Measurements from ENCODE around the gene GSTM2.

GSTM2 gene

GRCh38 chr1:109719337-109719837, 51.5 kb downstream of the GSTM2 start:
- Histone ChIP-seq H3K4me3 (ENCODE audit: low read depth, low read length) (no peak overlapping the region), H3K27ac (ENCODE audit: extremely low read depth, low read depth, low read length) (no peak overlapping the region), H3K4me1 (ENCODE audit: control insufficient read depth, insufficient read depth, low read length) (no peaks in the 10 kb centered on the region), H3K36me3 (ENCODE audit: control insufficient read depth in 2 of 2, insufficient read depth in 1 of 2, low read length in 2 of 2) (no peaks in the 10 kb centered on the region), H3K9me3 (ENCODE audit: control insufficient read depth, insufficient read depth, low read depth, low read length) (no peaks in the 10 kb centered on the region)
- POLR2A ChIA-PET, result no interaction called here
- CTCF ChIA-PET, result interaction anchor here (0.7 to 2.0 kb wide), 3 partner anchors 54 to 182 kb away, joined by 3 to 4 read pairs (median 4); no protein-coding TSS in a partner anchor
- TF ChIP-seq ZNF561 (tag by site-specific recombination; IDR thresholded peaks at IDR 0.05; ENCODE audit: borderline replicate concordance) (no peak), KLF16 (tag by site-specific recombination; IDR thresholded peaks at IDR 0.05) (no peak), ZNF157 (tag by site-specific recombination; IDR thresholded peaks at IDR 0.05) (no peak), ZNF266 (tag by site-specific recombination; IDR thresholded peaks at IDR 0.05; ENCODE audit: low read depth) (no peak), ZNF629 (tag by site-specific recombination; IDR thresholded peaks at IDR 0.05) (no peak), ZNF223 (tag by site-specific recombination; IDR thresholded peaks at IDR 0.05) (no peak), OSR2 (tag by site-specific recombination; IDR thresholded peaks at IDR 0.05) (no peak), ZNF791 (tag by site-specific recombination; IDR thresholded peaks at IDR 0.05) (no peak), ZBTB49 (tag by site-specific recombination; IDR thresholded peaks at IDR 0.05; ENCODE audit: low read depth) (no peak), ZNF292 (tag by site-specific recombination; IDR thresholded peaks at IDR 0.05; ENCODE audit: borderline replicate concordance, low read depth) (no peak), ZFP69B (tag by site-specific recombination; IDR thresholded peaks at IDR 0.05) (no peak), ZNF16 (tag by site-specific recombination; IDR thresholded peaks at IDR 0.05; ENCODE audit: low read depth) (no peak), PRDM4 (tag by site-specific recombination; IDR thresholded peaks at IDR 0.05) (no peak)
- TF ChIP-seq, protein P1, sequence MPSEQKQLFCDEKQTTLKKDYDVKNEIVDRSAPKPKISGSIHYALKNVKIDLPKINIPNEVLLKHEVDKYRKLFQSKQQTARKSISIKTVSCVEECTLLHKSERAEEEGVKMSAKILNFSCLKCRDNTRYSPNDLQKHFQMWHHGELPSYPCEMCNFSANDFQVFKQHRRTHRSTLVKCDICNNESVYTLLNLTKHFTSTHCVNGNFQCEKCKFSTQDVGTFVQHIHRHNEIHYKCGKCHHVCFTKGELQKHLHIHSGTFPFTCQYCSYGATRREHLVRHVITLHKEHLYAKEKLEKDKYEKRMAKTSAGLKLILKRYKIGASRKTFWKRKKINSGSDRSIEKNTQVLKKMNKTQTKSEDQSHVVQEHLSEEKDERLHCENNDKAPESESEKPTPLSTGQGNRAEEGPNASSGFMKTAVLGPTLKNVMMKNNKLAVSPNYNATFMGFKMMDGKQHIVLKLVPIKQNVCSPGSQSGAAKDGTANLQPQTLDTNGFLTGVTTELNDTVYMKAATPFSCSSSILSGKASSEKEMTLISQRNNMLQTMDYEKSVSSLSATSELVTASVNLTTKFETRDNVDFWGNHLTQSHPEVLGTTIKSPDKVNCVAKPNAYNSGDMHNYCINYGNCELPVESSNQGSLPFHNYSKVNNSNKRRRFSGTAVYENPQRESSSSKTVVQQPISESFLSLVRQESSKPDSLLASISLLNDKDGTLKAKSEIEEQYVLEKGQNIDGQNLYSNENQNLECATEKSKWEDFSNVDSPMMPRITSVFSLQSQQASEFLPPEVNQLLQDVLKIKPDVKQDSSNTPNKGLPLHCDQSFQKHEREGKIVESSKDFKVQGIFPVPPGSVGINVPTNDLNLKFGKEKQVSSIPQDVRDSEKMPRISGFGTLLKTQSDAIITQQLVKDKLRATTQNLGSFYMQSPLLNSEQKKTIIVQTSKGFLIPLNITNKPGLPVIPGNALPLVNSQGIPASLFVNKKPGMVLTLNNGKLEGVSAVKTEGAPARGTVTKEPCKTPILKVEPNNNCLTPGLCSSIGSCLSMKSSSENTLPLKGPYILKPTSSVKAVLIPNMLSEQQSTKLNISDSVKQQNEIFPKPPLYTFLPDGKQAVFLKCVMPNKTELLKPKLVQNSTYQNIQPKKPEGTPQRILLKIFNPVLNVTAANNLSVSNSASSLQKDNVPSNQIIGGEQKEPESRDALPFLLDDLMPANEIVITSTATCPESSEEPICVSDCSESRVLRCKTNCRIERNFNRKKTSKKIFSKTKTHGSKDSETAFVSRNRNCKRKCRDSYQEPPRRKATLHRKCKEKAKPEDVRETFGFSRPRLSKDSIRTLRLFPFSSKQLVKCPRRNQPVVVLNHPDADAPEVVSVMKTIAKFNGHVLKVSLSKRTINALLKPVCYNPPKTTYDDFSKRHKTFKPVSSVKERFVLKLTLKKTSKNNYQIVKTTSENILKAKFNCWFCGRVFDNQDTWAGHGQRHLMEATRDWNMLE (tag by site-specific recombination; conservative IDR thresholded peaks at IDR 0.05; ENCODE audit: low read depth), result no peak
- TF ChIP-seq, protein P2, sequence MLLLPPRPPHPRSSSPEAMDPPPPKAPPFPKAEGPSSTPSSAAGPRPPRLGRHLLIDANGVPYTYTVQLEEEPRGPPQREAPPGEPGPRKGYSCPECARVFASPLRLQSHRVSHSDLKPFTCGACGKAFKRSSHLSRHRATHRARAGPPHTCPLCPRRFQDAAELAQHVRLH (tag by site-specific recombination; IDR thresholded peaks at IDR 0.05), result no peak
- TF ChIP-seq, protein P3, sequence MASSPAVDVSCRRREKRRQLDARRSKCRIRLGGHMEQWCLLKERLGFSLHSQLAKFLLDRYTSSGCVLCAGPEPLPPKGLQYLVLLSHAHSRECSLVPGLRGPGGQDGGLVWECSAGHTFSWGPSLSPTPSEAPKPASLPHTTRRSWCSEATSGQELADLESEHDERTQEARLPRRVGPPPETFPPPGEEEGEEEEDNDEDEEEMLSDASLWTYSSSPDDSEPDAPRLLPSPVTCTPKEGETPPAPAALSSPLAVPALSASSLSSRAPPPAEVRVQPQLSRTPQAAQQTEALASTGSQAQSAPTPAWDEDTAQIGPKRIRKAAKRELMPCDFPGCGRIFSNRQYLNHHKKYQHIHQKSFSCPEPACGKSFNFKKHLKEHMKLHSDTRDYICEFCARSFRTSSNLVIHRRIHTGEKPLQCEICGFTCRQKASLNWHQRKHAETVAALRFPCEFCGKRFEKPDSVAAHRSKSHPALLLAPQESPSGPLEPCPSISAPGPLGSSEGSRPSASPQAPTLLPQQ (tag by site-specific recombination; IDR thresholded peaks at IDR 0.05), result no peak
- TF ChIP-seq, protein P4, sequence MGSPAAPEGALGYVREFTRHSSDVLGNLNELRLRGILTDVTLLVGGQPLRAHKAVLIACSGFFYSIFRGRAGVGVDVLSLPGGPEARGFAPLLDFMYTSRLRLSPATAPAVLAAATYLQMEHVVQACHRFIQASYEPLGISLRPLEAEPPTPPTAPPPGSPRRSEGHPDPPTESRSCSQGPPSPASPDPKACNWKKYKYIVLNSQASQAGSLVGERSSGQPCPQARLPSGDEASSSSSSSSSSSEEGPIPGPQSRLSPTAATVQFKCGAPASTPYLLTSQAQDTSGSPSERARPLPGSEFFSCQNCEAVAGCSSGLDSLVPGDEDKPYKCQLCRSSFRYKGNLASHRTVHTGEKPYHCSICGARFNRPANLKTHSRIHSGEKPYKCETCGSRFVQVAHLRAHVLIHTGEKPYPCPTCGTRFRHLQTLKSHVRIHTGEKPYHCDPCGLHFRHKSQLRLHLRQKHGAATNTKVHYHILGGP (tag by site-specific recombination; IDR thresholded peaks at IDR 0.05), result no peak
- TF ChIP-seq, protein P5, sequence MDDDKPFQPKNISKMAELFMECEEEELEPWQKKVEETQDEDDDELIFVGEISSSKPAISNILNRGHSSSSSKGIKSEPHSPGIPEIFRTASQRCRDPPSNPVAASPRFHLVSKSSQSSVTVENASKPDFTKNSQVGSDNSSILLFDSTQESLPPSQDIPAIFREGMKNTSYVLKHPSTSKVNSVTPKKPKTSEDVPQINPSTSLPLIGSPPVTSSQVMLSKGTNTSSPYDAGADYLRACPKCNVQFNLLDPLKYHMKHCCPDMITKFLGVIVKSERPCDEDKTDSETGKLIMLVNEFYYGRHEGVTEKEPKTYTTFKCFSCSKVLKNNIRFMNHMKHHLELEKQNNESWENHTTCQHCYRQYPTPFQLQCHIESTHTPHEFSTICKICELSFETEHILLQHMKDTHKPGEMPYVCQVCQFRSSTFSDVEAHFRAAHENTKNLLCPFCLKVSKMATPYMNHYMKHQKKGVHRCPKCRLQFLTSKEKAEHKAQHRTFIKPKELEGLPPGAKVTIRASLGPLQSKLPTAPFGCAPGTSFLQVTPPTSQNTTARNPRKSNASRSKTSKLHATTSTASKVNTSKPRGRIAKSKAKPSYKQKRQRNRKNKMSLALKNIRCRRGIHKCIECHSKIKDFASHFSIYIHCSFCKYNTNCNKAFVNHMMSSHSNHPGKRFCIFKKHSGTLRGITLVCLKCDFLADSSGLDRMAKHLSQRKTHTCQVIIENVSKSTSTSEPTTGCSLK (tag by site-specific recombination; IDR thresholded peaks at IDR 0.05), result no peak

Data from HEK293 (cell line).